GM23338 (cell line): Measurements from ENCODE around the gene P2RY6. TPM values are rescaled to one million over a fixed set of nuclear protein-coding genes. Genes with fewer than 3 reads are reported as not detected.

Experiments used
- ATAC-seq: fragments of 200-7000 bp; cut with Tn5 transposase; 3 replicates; pipeline ENCODE4 v1.9.1; 2020
- DNase-seq: peaks from one replicate; pipeline ENCODE4 v3.0.0-alpha.2; 2015; ENCODE audit warnings: low spot score
- H2AFZ ChIP-seq: fragments of 200-600 bp; sonication (generic); 2 replicates; pipeline ENCODE4 v1.8.0; 2016; ENCODE audit warnings: antibody characterized with exemption, mild to moderate bottlenecking, moderate library complexity
- H3F3A ChIP-seq: fragments of 200-600 bp; sonication (generic); replicated peaks from 2 replicates; pipeline ENCODE4 v1.8.0; 2017; ENCODE audit warnings: antibody characterized with exemption, mixed run types, low read depth
- H3K27ac ChIP-seq: fragments of 200-600 bp; sonication (generic); 2 replicates; pipeline ENCODE4 v1.6.1; 2016; ENCODE audit warnings: low read depth
- H3K27me3 ChIP-seq: fragments of 200-600 bp; sonication (generic); 2 replicates; pipeline ENCODE4 v1.8.0; 2016; ENCODE audit warnings: mild to moderate bottlenecking, mixed run types, moderate library complexity; ENCODE audit not compliant: insufficient read depth
- H3K36me3 ChIP-seq: fragments of 200-600 bp; sonication (generic); 2 replicates; pipeline ENCODE4 v1.8.0; 2016; ENCODE audit warnings: mild to moderate bottlenecking; ENCODE audit not compliant: insufficient read depth
- H3K4me1 ChIP-seq: fragments of 200-600 bp; sonication (generic); 2 replicates; pipeline ENCODE4 v1.8.0; 2016; ENCODE audit warnings: mild to moderate bottlenecking, moderate library complexity; ENCODE audit not compliant: insufficient read depth
- H3K4me2 ChIP-seq: fragments of 200-600 bp; sonication (generic); 2 replicates; pipeline ENCODE4 v1.7.1; 2017; ENCODE audit warnings: mixed run types
- H3K4me3 ChIP-seq: fragments of 200-600 bp; sonication (generic); 2 replicates; pipeline ENCODE4 v1.6.1; 2016; ENCODE audit warnings: mixed run types
- H3K79me2 ChIP-seq: fragments of 200-600 bp; sonication (generic); replicated peaks from 2 replicates; pipeline ENCODE4 v1.8.0; 2017; ENCODE audit warnings: mild to moderate bottlenecking; ENCODE audit not compliant: insufficient read depth
- H3K9me2 ChIP-seq: fragments of 200-600 bp; sonication (generic); 2 replicates; pipeline ENCODE4 v1.8.0; 2017; ENCODE audit not compliant: insufficient read depth
- H4K20me1 ChIP-seq: fragments of 200-600 bp; sonication (generic); replicated peaks from 2 replicates; pipeline ENCODE4 v1.8.0; 2017; ENCODE audit warnings: mild to moderate bottlenecking; ENCODE audit not compliant: insufficient read depth
- H3K27ac Mint-ChIP-seq: 2 replicates; pipeline ENCODE4 v1.8.0; 2020; ENCODE audit warnings: inconsistent platforms, mild to moderate bottlenecking, moderate library complexity, mixed read lengths
- H3K27me3 Mint-ChIP-seq: 3 replicates; pipeline ENCODE4 v1.8.0; 2022; ENCODE audit warnings: low read depth, mild to moderate bottlenecking, moderate library complexity, mixed read lengths, inconsistent platforms; ENCODE audit not compliant: insufficient read depth, poor library complexity
- H3K36me3 Mint-ChIP-seq: 3 replicates; pipeline ENCODE4 v1.8.0; 2021; ENCODE audit warnings: low read depth, mild to moderate bottlenecking, inconsistent platforms, moderate library complexity, mixed read lengths
- H3K4me1 Mint-ChIP-seq: 3 replicates; pipeline ENCODE4 v1.8.0; 2020; ENCODE audit warnings: mild to moderate bottlenecking, inconsistent platforms, mixed read lengths
- H3K4me3 Mint-ChIP-seq: 3 replicates; pipeline ENCODE4 v1.8.0; 2021; ENCODE audit warnings: moderate library complexity, mild to moderate bottlenecking, inconsistent platforms, mixed read lengths
- H3K9me3 Mint-ChIP-seq: 3 replicates; pipeline ENCODE4 v1.8.0; 2020; ENCODE audit warnings: moderate library complexity, mild to moderate bottlenecking, inconsistent platforms, mixed read lengths
- CREB1 ChIP-seq: fragments of 250-450 bp; sonication (Bioruptor Pico); IDR thresholded peaks from 2 replicates; pipeline ENCODE4 v1.5.0; 2020; ENCODE audit warnings: low read depth, mild to moderate bottlenecking, moderate library complexity
- EZH2 ChIP-seq: fragments of 200-600 bp; sonication (generic); IDR thresholded peaks from one replicate; pipeline ENCODE4 v1.8.0; 2017; ENCODE audit warnings: antibody characterized with exemption, mild to moderate bottlenecking, low read depth; ENCODE audit not compliant: unreplicated experiment
- EZH2phosphoT487 ChIP-seq: fragments of 200-600 bp; sonication (generic); IDR thresholded peaks from one replicate; pipeline ENCODE4 v1.8.1; 2018; ENCODE audit warnings: antibody characterized with exemption; ENCODE audit not compliant: unreplicated experiment
- JUNB ChIP-seq: IDR thresholded peaks from one replicate; pipeline ENCODE4 v1.6.1; 2016; ENCODE audit warnings: antibody characterized with exemption; ENCODE audit not compliant: unreplicated experiment
- NANOG ChIP-seq: IDR thresholded peaks from 2 replicates; pipeline ENCODE4 v1.6.1; 2016; ENCODE audit warnings: antibody characterized with exemption, borderline replicate concordance
- POLR2AphosphoS5 ChIP-seq: IDR thresholded peaks from 2 replicates; pipeline ENCODE4 v1.6.1; 2016; ENCODE audit warnings: antibody characterized with exemption, low read depth
- REST ChIP-seq: IDR thresholded peaks from one replicate; pipeline ENCODE4 v1.6.1; 2018; ENCODE audit warnings: antibody characterized with exemption; ENCODE audit not compliant: unreplicated experiment
- STAT1 ChIP-seq: IDR thresholded peaks from one replicate; pipeline ENCODE4 v1.6.1; 2016; ENCODE audit warnings: antibody characterized with exemption; ENCODE audit not compliant: unreplicated experiment
- ZNF114 ChIP-seq: fragments of 250-450 bp; sonication (Bioruptor Pico); IDR thresholded peaks from 2 replicates; pipeline ENCODE4 v1.5.0; 2020; ENCODE audit warnings: mild to moderate bottlenecking, moderate library complexity
- ZNF331 ChIP-seq: fragments of 250-450 bp; sonication (Bioruptor Pico); IDR thresholded peaks from 2 replicates; pipeline ENCODE4 v1.5.0; 2020; ENCODE audit warnings: low read depth, mild to moderate bottlenecking, moderate library complexity
- polyA plus RNA-seq: library from polyadenylated mRNA; unstranded; fragments of >200 nt; fragmentation: Nextera tagmentation; extraction: Ambion mirVana; gene quantifications from 2 replicates; pipeline ENCODE4 v1.2.1, GENCODE V29; 2016
- total RNA-seq: library from RNA; depleted of rRNA; stranded (reverse); fragments of >200 nt; shearing (Covaris generic); gene quantifications from 2 replicates; pipeline ENCODE4 v1.2.3, GENCODE V29; 2014
- TF ChIP-seq, protein P1 (sequence below): IDR thresholded peaks from 2 replicates; pipeline ENCODE4 v1.6.1; 2016; ENCODE audit warnings: antibody characterized with exemption
- TF ChIP-seq, protein P2 (sequence below), 2 experiments: fragments of 200-600 bp in 1 of 2; sonication (generic) in 1 of 2; conservative IDR thresholded peaks; 2 replicates each; pipeline versions ENCODE4 v1.5.1 to v1.6.1; 2016 to 2017; ENCODE audit warnings: antibody characterized with exemption in 2 of 2, low read depth in 2 of 2, mild to moderate bottlenecking in 2 of 2, moderate library complexity in 1 of 2

Gene P2RY6
- total and polyA plus RNA-seq, 2 experiments from 2014 or later, result not detected

DNA sequence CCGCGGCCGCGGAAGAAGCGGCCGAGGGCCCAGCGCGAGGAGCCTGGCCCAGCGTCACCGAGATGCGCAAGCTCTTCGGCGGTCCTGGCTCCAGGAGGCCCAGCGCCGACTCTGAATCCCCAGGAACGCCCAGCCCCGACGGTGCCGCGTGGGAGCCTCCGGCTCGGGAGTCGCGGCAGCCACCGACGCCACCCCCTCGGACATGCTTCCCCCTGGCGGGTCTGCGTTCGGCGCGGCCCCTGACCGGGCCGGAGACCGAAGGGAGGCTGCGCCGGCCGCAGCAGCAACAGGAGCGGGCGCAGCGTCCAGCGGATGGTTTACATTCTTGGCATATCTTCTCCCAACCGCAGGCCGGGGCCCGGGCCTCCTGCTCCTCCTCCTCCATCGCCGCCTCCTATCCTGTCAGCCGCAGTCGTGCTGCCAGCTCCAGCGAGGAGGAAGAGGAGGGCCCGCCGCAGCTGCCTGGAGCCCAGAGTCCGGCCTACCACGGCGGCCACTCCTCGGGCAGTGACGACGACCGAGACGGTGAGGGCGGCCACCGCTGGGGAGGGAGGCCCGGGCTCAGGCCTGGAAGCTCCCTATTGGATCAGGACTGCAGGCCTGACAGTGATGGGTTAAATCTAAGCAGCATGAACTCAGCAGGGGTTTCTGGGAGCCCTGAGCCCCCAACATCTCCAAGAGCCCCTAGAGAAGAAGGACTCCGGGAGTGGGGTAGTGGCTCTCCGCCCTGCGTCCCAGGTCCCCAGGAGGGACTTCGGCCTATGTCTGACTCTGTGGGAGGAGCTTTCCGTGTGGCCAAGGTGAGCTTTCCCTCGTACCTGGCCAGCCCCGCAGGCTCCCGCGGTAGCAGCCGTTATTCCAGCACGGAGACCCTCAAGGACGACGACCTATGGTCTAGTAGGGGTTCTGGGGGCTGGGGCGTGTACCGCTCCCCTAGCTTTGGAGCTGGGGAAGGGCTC, 37.1 kb downstream of the P2RY6 start:
- Mint-ChIP-seq H3K4me1 (peaks cover 28% of the 10 kb centered on the region), H3K27ac (no peak overlapping the region)
- H2AFZ ChIP-seq, result no peak overlapping the region

GRCh38 chr11:73310076-73310475, 37.9 kb downstream of the P2RY6 start:
- Mint-ChIP-seq H3K27ac (no peak overlapping the region), H3K9me3 (no peaks in the 10 kb centered on the region), H3K4me3 (peak overlapping the region; percentile 63; the same call in 1 of the 3 replicates), H3K27me3 (peaks cover 41% of the 10 kb centered on the region), H3K4me1 (peaks cover 36% of the 10 kb centered on the region), H3K36me3 (no peaks in the 10 kb centered on the region; the same call in 2 of the 3 replicates)
- Histone ChIP-seq H3K4me1 (peaks cover 9% of the 10 kb centered on the region), H3K4me2 (peak overlapping the region; percentile 96), H3K4me3 (peak overlapping the region; percentile 89), H3F3A (no peaks in the 10 kb centered on the region), H3K79me2 (0 out of 2 replicates have a peak, but pooled peaks cover 8% of the 10 kb centered on the region), H3K27ac (no peak overlapping the region), H3K27me3 (peaks cover 26% of the 10 kb centered on the region), H3K9me2 (no peaks in the 10 kb centered on the region), H3K36me3 (no peaks in the 10 kb centered on the region), H4K20me1 (peaks cover 23% of the 10 kb centered on the region), H2AFZ (no peak overlapping the region)
- ATAC-seq (no peak), DNase-seq (no peak)
- no peak for TF ChIP-seq CREB1 (CRISPR knock-in tag)
- no peak for TF ChIP-seq ZNF114
- no peak for TF ChIP-seq JUNB
- no peak for TF ChIP-seq EZH2
- TF ChIP-seq POLR2AphosphoS5, result no peak
- no peak for TF ChIP-seq STAT1
- TF ChIP-seq, protein P1, sequence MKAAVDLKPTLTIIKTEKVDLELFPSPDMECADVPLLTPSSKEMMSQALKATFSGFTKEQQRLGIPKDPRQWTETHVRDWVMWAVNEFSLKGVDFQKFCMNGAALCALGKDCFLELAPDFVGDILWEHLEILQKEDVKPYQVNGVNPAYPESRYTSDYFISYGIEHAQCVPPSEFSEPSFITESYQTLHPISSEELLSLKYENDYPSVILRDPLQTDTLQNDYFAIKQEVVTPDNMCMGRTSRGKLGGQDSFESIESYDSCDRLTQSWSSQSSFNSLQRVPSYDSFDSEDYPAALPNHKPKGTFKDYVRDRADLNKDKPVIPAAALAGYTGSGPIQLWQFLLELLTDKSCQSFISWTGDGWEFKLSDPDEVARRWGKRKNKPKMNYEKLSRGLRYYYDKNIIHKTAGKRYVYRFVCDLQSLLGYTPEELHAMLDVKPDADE, result no peak
- TF ChIP-seq, protein P2, sequence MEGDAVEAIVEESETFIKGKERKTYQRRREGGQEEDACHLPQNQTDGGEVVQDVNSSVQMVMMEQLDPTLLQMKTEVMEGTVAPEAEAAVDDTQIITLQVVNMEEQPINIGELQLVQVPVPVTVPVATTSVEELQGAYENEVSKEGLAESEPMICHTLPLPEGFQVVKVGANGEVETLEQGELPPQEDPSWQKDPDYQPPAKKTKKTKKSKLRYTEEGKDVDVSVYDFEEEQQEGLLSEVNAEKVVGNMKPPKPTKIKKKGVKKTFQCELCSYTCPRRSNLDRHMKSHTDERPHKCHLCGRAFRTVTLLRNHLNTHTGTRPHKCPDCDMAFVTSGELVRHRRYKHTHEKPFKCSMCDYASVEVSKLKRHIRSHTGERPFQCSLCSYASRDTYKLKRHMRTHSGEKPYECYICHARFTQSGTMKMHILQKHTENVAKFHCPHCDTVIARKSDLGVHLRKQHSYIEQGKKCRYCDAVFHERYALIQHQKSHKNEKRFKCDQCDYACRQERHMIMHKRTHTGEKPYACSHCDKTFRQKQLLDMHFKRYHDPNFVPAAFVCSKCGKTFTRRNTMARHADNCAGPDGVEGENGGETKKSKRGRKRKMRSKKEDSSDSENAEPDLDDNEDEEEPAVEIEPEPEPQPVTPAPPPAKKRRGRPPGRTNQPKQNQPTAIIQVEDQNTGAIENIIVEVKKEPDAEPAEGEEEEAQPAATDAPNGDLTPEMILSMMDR (conservative IDR thresholded peaks at IDR 0.05; ENCODE audit: low read depth in 2 of 2), result no peak
- TF ChIP-seq ZNF331, result no peak
- no peak for TF ChIP-seq EZH2phosphoT487
- TF ChIP-seq REST, result no peak
- TF ChIP-seq NANOG, result no peak

More for the DNA sequence above, 37.1 kb downstream of the P2RY6 start:
- DNase-seq, result peak; percentile 96
- peaks cover 23% of the 10 kb centered on the region for H4K20me1 ChIP-seq
- Mint-ChIP-seq H3K36me3 (no peaks in the 10 kb centered on the region; the same call in 2 of the 3 replicates), H3K27me3 (peaks cover 36% of the 10 kb centered on the region), H3K9me3 (no peaks in the 10 kb centered on the region), H3K4me3 (peak overlapping the region; percentile 63)
- peaks cover 26% of the 10 kb centered on the region for H3K27me3 ChIP-seq
- no peak for TF ChIP-seq EZH2
- peak; percentile 63 for TF ChIP-seq POLR2AphosphoS5
- TF ChIP-seq, protein P2 (conservative IDR thresholded peaks at IDR 0.05; ENCODE audit: low read depth in 2 of 2), result no peak
- H3K4me1 ChIP-seq, result peaks cover 7% of the 10 kb centered on the region
- H3K9me2 ChIP-seq, result no peaks in the 10 kb centered on the region
- H3K36me3 ChIP-seq, result no peaks in the 10 kb centered on the region
- no peaks in the 10 kb centered on the region for H3F3A ChIP-seq
- peak overlapping the region; percentile 89 for H3K4me3 ChIP-seq
- 0 out of 2 replicates have a peak, but pooled peaks cover 5% of the 10 kb centered on the region for H3K79me2 ChIP-seq
- peak; percentile 59 for ATAC-seq
- H3K4me2 ChIP-seq, result peak overlapping the region; percentile 96
- 0 out of 2 replicates have a peak overlapping the region, but pooled peaks have one; percentile 50 for H3K27ac ChIP-seq
